T-helper 1 cell treated with Interleukin-12 subunit alpha and Interleukin-12 subunit beta and Interleukin-4 antibody, amounts not matched to agents 30 μg/mL and 1 μg/mL, for 36 hours (primary cell): ENCODE results near the gene PTPRN2.
"Not testable (repeated sequence)": the region's sequence is repeated elsewhere in the genome, so short reads cannot be mapped to it uniquely, and the experiment has no call there.

ENCODE experiments used
- H3K27ac Mint-ChIP-seq: one replicate; pipeline ENCODE4 v1.8.0; 2021; ENCODE audit warnings: mild to moderate bottlenecking, mixed read lengths
- H3K27me3 Mint-ChIP-seq: one replicate; pipeline ENCODE4 v1.8.0; 2021; ENCODE audit warnings: low read depth, mixed read lengths
- H3K36me3 Mint-ChIP-seq: one replicate; pipeline ENCODE4 v1.8.0; 2021; ENCODE audit warnings: low read depth, mixed read lengths
- H3K4me1 Mint-ChIP-seq: one replicate; pipeline ENCODE4 v1.8.0; 2021; ENCODE audit warnings: low read depth, mixed read lengths
- H3K4me3 Mint-ChIP-seq: one replicate; pipeline ENCODE4 v1.8.0; 2021; ENCODE audit warnings: mild to moderate bottlenecking, moderate library complexity, mixed read lengths
- H3K9me3 Mint-ChIP-seq: one replicate; pipeline ENCODE4 v1.8.0; 2021; ENCODE audit warnings: mixed read lengths

Gene PTPRN2

GRCh38 chr7:158432369-158433341, 155.0 kb downstream of the PTPRN2 start:
- no peaks in the 10 kb centered on the region for H3K27me3 Mint-ChIP-seq
- H3K4me1 Mint-ChIP-seq, result no peaks in the 10 kb centered on the region
- H3K27ac Mint-ChIP-seq, result no peak overlapping the region
- no peak overlapping the region for H3K4me3 Mint-ChIP-seq
- H3K36me3 Mint-ChIP-seq, result no peaks in the 10 kb centered on the region
- no peaks in the 10 kb centered on the region for H3K9me3 Mint-ChIP-seq

- no peaks in the 10 kb centered on the region for H3K9me3 Mint-ChIP-seq
- no peaks in the 10 kb centered on the region for H3K4me1 Mint-ChIP-seq
- no peaks in the 10 kb centered on the region for H3K36me3 Mint-ChIP-seq
- H3K27me3 Mint-ChIP-seq, result no peaks in the 10 kb centered on the region
- no peak overlapping the region for H3K27ac Mint-ChIP-seq
- no peak overlapping the region for H3K4me3 Mint-ChIP-seq
These were observed 155.7 kb downstream of the PTPRN2 start for GRCh38 chr7:158431941-158432347.

- Mint-ChIP-seq H3K36me3 (no peaks in the 10 kb centered on the region), H3K27ac (no peak overlapping the region), H3K9me3 (no peaks in the 10 kb centered on the region), H3K4me1 (no peaks in the 10 kb centered on the region), H3K4me3 (no peak overlapping the region), H3K27me3 (no peaks in the 10 kb centered on the region)
These were observed 156.3 kb downstream of the PTPRN2 start for GRCh38 chr7:158431055-158431940.

- Mint-ChIP-seq H3K9me3 (no peaks in the 10 kb centered on the region), H3K27ac (no peak overlapping the region), H3K27me3 (no peaks in the 10 kb centered on the region), H3K4me1 (no peaks in the 10 kb centered on the region), H3K36me3 (no peaks in the 10 kb centered on the region), H3K4me3 (no peak overlapping the region)
These were observed 157.2 kb downstream of the PTPRN2 start for GRCh38 chr7:158430308-158431034.

- H3K4me1 Mint-ChIP-seq, result no peaks in the 10 kb centered on the region
- H3K36me3 Mint-ChIP-seq, result no peaks in the 10 kb centered on the region
- no peaks in the 10 kb centered on the region for H3K9me3 Mint-ChIP-seq
- no peak overlapping the region for H3K4me3 Mint-ChIP-seq
- no peaks in the 10 kb centered on the region for H3K27me3 Mint-ChIP-seq
- H3K27ac Mint-ChIP-seq, result no peak overlapping the region
These were observed 158.5 kb downstream of the PTPRN2 start for GRCh38 chr7:158428837-158429753.

- Mint-ChIP-seq H3K27ac (no peak overlapping the region), H3K4me1 (no peaks in the 10 kb centered on the region), H3K9me3 (no peaks in the 10 kb centered on the region), H3K27me3 (no peaks in the 10 kb centered on the region), H3K36me3 (no peaks in the 10 kb centered on the region), H3K4me3 (no peak overlapping the region)
These were observed 159.3 kb downstream of the PTPRN2 start for GRCh38 chr7:158428131-158428836.

- not testable (repeated sequence) for H3K27me3 Mint-ChIP-seq
These were observed 161.9 kb downstream of the PTPRN2 start for GRCh38 chr7:158425676-158426075.

GRCh38 chr7:158424531-158424930, 163.1 kb downstream of the PTPRN2 start:
- H3K27ac Mint-ChIP-seq, result no peak overlapping the region
- no peaks in the 10 kb centered on the region for H3K4me1 Mint-ChIP-seq
- no peaks in the 10 kb centered on the region for H3K27me3 Mint-ChIP-seq
- H3K36me3 Mint-ChIP-seq, result no peaks in the 10 kb centered on the region
- H3K9me3 Mint-ChIP-seq, result no peaks in the 10 kb centered on the region
- H3K4me3 Mint-ChIP-seq, result no peak overlapping the region

More at GRCh38 chr7:158425676-158426075, 161.9 kb downstream of the PTPRN2 start:
- not testable (repeated sequence) for H3K9me3 Mint-ChIP-seq, H3K36me3 Mint-ChIP-seq, H3K4me1 Mint-ChIP-seq, H3K4me3 Mint-ChIP-seq, H3K27ac Mint-ChIP-seq

- Mint-ChIP-seq H3K27me3 (no peaks in the 10 kb centered on the region), H3K27ac (no peak overlapping the region), H3K9me3 (no peaks in the 10 kb centered on the region), H3K4me1 (no peaks in the 10 kb centered on the region), H3K4me3 (no peak overlapping the region), H3K36me3 (no peaks in the 10 kb centered on the region)
These were observed 163.6 kb downstream of the PTPRN2 start for GRCh38 chr7:158424011-158424410.

- Mint-ChIP-seq H3K27me3 (no peaks in the 10 kb centered on the region), H3K4me1 (no peaks in the 10 kb centered on the region), H3K9me3 (peaks cover 10% of the 10 kb centered on the region), H3K4me3 (no peak overlapping the region), H3K27ac (no peak overlapping the region), H3K36me3 (no peaks in the 10 kb centered on the region)
These were observed 164.6 kb downstream of the PTPRN2 start for GRCh38 chr7:158422887-158423560.

GRCh38 chr7:158422196-158422886, 165.3 kb downstream of the PTPRN2 start:
- Mint-ChIP-seq H3K27me3 (no peaks in the 10 kb centered on the region), H3K4me3 (no peak overlapping the region), H3K4me1 (no peaks in the 10 kb centered on the region), H3K27ac (no peak overlapping the region), H3K9me3 (peaks cover 14% of the 10 kb centered on the region), H3K36me3 (no peaks in the 10 kb centered on the region)

GRCh38 chr7:158421361-158421760, 166.3 kb downstream of the PTPRN2 start:
- no peaks in the 10 kb centered on the region for H3K27me3 Mint-ChIP-seq

More at GRCh38 chr7:158421361-158421760, 166.3 kb downstream of the PTPRN2 start:
- peaks cover 19% of the 10 kb centered on the region for H3K9me3 Mint-ChIP-seq
- H3K36me3 Mint-ChIP-seq, result no peaks in the 10 kb centered on the region
- H3K4me1 Mint-ChIP-seq, result no peaks in the 10 kb centered on the region
- H3K27ac Mint-ChIP-seq, result no peak overlapping the region
- H3K4me3 Mint-ChIP-seq, result no peak overlapping the region
